Right lobe of liver (tissue), 6 donors: ENCODE results near the gene EPM2AIP1. TPM values are rescaled to one million over a fixed set of nuclear protein-coding genes. Genes with fewer than 3 reads are reported as not detected.

Experiments
- ATAC-seq, 4 donors: fragments of 200-7000 bp; cut with Tn5 transposase; one replicate each; pipeline ENCODE4 v1.9.1; 2020; ENCODE audit warnings: mild to moderate bottlenecking in 4 of 4, moderate library complexity in 4 of 4
- DNase-seq, 3 donors: peaks; one replicate each; pipeline ENCODE4 v3.0.0-alpha.2; 2020
- H3K27ac ChIP-seq, 3 donors: fragments of 200-600 bp; one replicate each; pipeline ENCODE4 v1.8.0; 2022
- H3K27me3 ChIP-seq, 2 donors: fragments of 200-600 bp; one replicate each; pipeline ENCODE4 v1.8.0; 2022
- H3K36me3 ChIP-seq, 4 donors: fragments of 200-600 bp; sonication (generic) in 1 of 4; one replicate each; pipeline versions ENCODE4 v1.5.1 to v1.8.0; 2017 to 2022; ENCODE audit warnings: control low read depth in 1 of 4
- H3K4me1 ChIP-seq, 4 donors: fragments of 200-600 bp; sonication (generic) in 1 of 4; one replicate each; pipeline versions ENCODE4 v1.5.1 to v1.8.0; 2017 to 2022; ENCODE audit warnings: control low read depth in 1 of 4
- H3K4me3 ChIP-seq, 3 donors: fragments of 200-600 bp; one replicate each; pipeline ENCODE4 v1.8.0; 2022
- H3K9me3 ChIP-seq, 4 donors: fragments of 200-600 bp; sonication (generic) in 1 of 4; one replicate each; pipeline versions ENCODE4 v1.5.1 to v1.8.0; 2017 to 2022; ENCODE audit warnings: control low read depth in 1 of 4
- CTCF ChIP-seq, 4 donors: fragments of 200-600 bp in 3 of 4; fragments of 450-650 bp in 1 of 4; IDR thresholded peaks; one replicate each; pipeline versions ENCODE4 v1.5.1 to v1.8.0; 2016 to 2022; ENCODE audit warnings: antibody characterized with exemption in 4 of 4, mild to moderate bottlenecking in 2 of 4
- POLR2A ChIP-seq: fragments of 450-650 bp; IDR thresholded peaks from one replicate; pipeline ENCODE4 v1.6.1; 2017; ENCODE audit warnings: antibody characterized with exemption, mild to moderate bottlenecking
- WGBS: methylation state at CpG from one replicate; pipeline ENCODE4 v1.1.6; 2018; ENCODE audit warnings: low coverage, low lambda C conversion rate; ENCODE audit not compliant: insufficient coverage; ENCODE audit errors: missing lambda C conversion rate; 5-methylcytosine and 5-hydroxymethylcytosine counted together
- intact Hi-C, 2 donors: fragments of 100-400 bp; cut with DNase I; formaldehyde crosslinking; loops; one replicate each; pipeline versions ENCODE4 v1.11.2 to v1.14.1; 2022
- total RNA-seq, 6 experiments: library from RNA; depleted of rRNA in 2 of 6; stranded (reverse); fragments of >200 nt in 2 of 6; fragmentation: NEBNext Ultra II Directional in 3 of 6; extraction: Animal tissue kit (Norgen Biotek cat#: 25700) in 3 of 6; gene quantifications; one replicate each; pipeline versions ENCODE4 v1.1.0 to v1.2.4, GENCODE V29; 2016 to 2023
- donor health status: DM: no; HTN: yes; CAD: no.
- donor health status: DM: no; HTN: no; CAD: no.
- donor health status: DM: no; HTN: no; CAD: no.
- donor health status: DM: no; HTN: yes; CAD: no.
- donor health status: DM: no; HTN: yes; CAD: no.

EPM2AIP1 gene
- total RNA-seq, 6 experiments from 2014 or later = 4.5 to 8.9 (median 6.1) TPM

- intact Hi-C loops = no loop called here
- peak overlapping the region; percentile 40 to 62 (median 58) for H3K27ac ChIP-seq
- H3K4me3 ChIP-seq = no peak overlapping the region
- peaks cover 0 to 29% (median 0%) of the 10 kb centered on the region in 4 donors for H3K4me1 ChIP-seq
- peaks cover 0 to 17% (median 2%) of the 10 kb centered on the region in 4 donors for H3K36me3 ChIP-seq
- TF ChIP-seq CTCF (IDR thresholded peaks at IDR 0.05) (no peak), POLR2A (no peak)
- ATAC-seq (no peak), DNase-seq (no peak)
- WGBS = 56% methylated on average over 3 of the region's 3 CpGs
- no peaks in the 10 kb centered on the region for H3K27me3 ChIP-seq
- no peaks in the 10 kb centered on the region for H3K9me3 ChIP-seq
Observed at GRCh38 chr3:37030588-37030987, 37.7 kb upstream of the EPM2AIP1 start.

- H3K27me3 ChIP-seq = no peaks in the 10 kb centered on the region
- TF ChIP-seq CTCF (IDR thresholded peaks at IDR 0.05) = no peak
- peaks cover 0 to 17% (median 2%) of the 10 kb centered on the region in 4 donors for H3K36me3 ChIP-seq
- H3K9me3 ChIP-seq = no peaks in the 10 kb centered on the region
- H3K4me3 ChIP-seq = no peak overlapping the region
- DNase-seq (no peak), ATAC-seq (no peak)
- H3K4me1 ChIP-seq = peaks cover 0 to 29% (median 0%) of the 10 kb centered on the region in 4 donors
- H3K27ac ChIP-seq = peak overlapping the region in 2 of 3 donors; percentile 58 to 62
- intact Hi-C loops = loop anchor here (10.0 kb wide), 1 partner anchor 185 kb away; no protein-coding TSS in a partner anchor
Observed at GRCh38 chr3:37029516-37030163, 36.7 kb upstream of the EPM2AIP1 start.

- Histone ChIP-seq H3K36me3 (peaks cover 0 to 16% (median 2%) of the 10 kb centered on the region in 4 donors), H3K27me3 (no peaks in the 10 kb centered on the region), H3K4me1 (peaks cover 0 to 29% (median 0%) of the 10 kb centered on the region in 4 donors), H3K9me3 (no peaks in the 10 kb centered on the region), H3K4me3 (no peak overlapping the region), H3K27ac (peak overlapping the region in 2 of 3 donors; percentile 58 to 62)
- TF ChIP-seq POLR2A = no peak
- no peak for TF ChIP-seq CTCF (IDR thresholded peaks at IDR 0.05)
- peak; percentile 81 to 91 (median 84) for ATAC-seq
- intact Hi-C loops = loop anchor here (10.0 kb wide), 1 partner anchor 186 kb away; no protein-coding TSS in a partner anchor
- no CpG with 5 or more reads among the region's 1 CpG for WGBS
- peak in 2 of 3 donors; percentile 66 to 70 for DNase-seq
Observed at GRCh38 chr3:37029111-37029510, 36.2 kb upstream of the EPM2AIP1 start.

GRCh38 chr3:37028329-37028728 lies 35.4 kb upstream of the EPM2AIP1 start:
- Histone ChIP-seq H3K36me3 (peaks cover 0 to 11% (median 2%) of the 10 kb centered on the region in 4 donors), H3K4me3 (no peak overlapping the region), H3K27me3 (no peaks in the 10 kb centered on the region), H3K4me1 (peaks cover 0 to 29% (median 0%) of the 10 kb centered on the region in 4 donors), H3K9me3 (no peaks in the 10 kb centered on the region), H3K27ac (peak overlapping the region in 1 of 3 donors; percentile 62)
- DNase-seq = peak in 2 of 3 donors; percentile 34 to 68
- WGBS = 50% methylated on average over 1 of the region's 1 CpG
- ATAC-seq = peak; percentile 27 to 73 (median 50)
- TF ChIP-seq CTCF (IDR thresholded peaks at IDR 0.05) (no peak), POLR2A (no peak)
- intact Hi-C loops = loop anchor here (10.0 kb wide), 1 partner anchor 186 kb away; no protein-coding TSS in a partner anchor
